ENCODE data around the gene MMP2.

MMP2 gene

GRCh38 chr16:55469821-55470532 lies 9.0 kb upstream of the MMP2 start:
- DNase-seq, result no peak

- no peak for DNase-seq
Observed at GRCh38 chr16:55470533-55471371, 8.2 kb upstream of the MMP2 start.

- DNase-seq, result no peak
Observed at GRCh38 chr16:55471448-55472097, 7.4 kb upstream of the MMP2 start.

GRCh38 chr16:55473587-55473986 lies 5.4 kb upstream of the MMP2 start:
- no peak for DNase-seq

- no peak for DNase-seq
Observed at GRCh38 chr16:55474821-55475220, 4.2 kb upstream of the MMP2 start.

GRCh38 chr16:55475919-55476318 lies 3.1 kb upstream of the MMP2 start:
- DNase-seq, result no peak

GRCh38 chr16:55476625-55477533 lies 2.1 kb upstream of the MMP2 start:
- DNase-seq, result no peak

GRCh38 chr16:55477736-55478135 lies 1.3 kb upstream of the MMP2 start:
- no peak for DNase-seq

GRCh38 chr16:55479430-55480140 lies 587 bp downstream of the MMP2 start:
- no peak for DNase-seq

- DNase-seq, result no peak
Observed at GRCh38 chr16:55480228-55480655, 1.2 kb downstream of the MMP2 start.

- no peak for DNase-seq
Observed at GRCh38 chr16:55481023-55481422, 2.0 kb downstream of the MMP2 start.

- DNase-seq, result no peak
Observed at GRCh38 chr16:55482056-55482455, 3.1 kb downstream of the MMP2 start.

GRCh38 chr16:55487048-55487803 lies 8.2 kb downstream of the MMP2 start:
- DNase-seq, result no peak

- DNase-seq, result no peak
Observed at GRCh38 chr16:55488306-55488705, 9.3 kb downstream of the MMP2 start.

GRCh38 chr16:55489119-55489955 lies 10.3 kb downstream of the MMP2 start:
- DNase-seq, result no peak

GRCh38 chr16:55489956-55490265 lies 10.9 kb downstream of the MMP2 start:
- DNase-seq, result no peak

GRCh38 chr16:55490301-55490700 lies 11.3 kb downstream of the MMP2 start:
- DNase-seq, result no peak

- no peak for DNase-seq
Observed at GRCh38 chr16:55491691-55492090, 12.7 kb downstream of the MMP2 start.

GRCh38 chr16:55492756-55493380 lies 13.9 kb downstream of the MMP2 start:
- DNase-seq, result no peak

GRCh38 chr16:55494994-55495421 lies 16.0 kb downstream of the MMP2 start:
- DNase-seq, result no peak
